Endothelial cell (in vitro differentiated cells): Measurements from ENCODE around the gene DIS3L2. TPM values are rescaled to one million over a fixed set of nuclear protein-coding genes. Genes with fewer than 3 reads are reported as not detected.

Experiments used
- DNase-seq: peaks from one replicate; pipeline ENCODE4 v3.0.0; 2021; ENCODE audit warnings: low spot score
- H3K27ac Mint-ChIP-seq: one replicate; pipeline ENCODE4 v1.8.0; 2021; ENCODE audit warnings: mixed read lengths, inconsistent platforms; ENCODE audit not compliant: unreplicated experiment
- H3K27me3 Mint-ChIP-seq: one replicate; pipeline ENCODE4 v1.8.0; 2021; ENCODE audit warnings: mild to moderate bottlenecking, moderate library complexity, mixed read lengths, inconsistent platforms; ENCODE audit not compliant: unreplicated experiment
- H3K36me3 Mint-ChIP-seq: one replicate; pipeline ENCODE4 v1.8.0; 2021; ENCODE audit warnings: mild to moderate bottlenecking, low read depth, mixed read lengths, inconsistent platforms; ENCODE audit not compliant: unreplicated experiment
- H3K4me1 Mint-ChIP-seq: one replicate; pipeline ENCODE4 v1.8.0; 2021; ENCODE audit warnings: mild to moderate bottlenecking, mixed read lengths, inconsistent platforms; ENCODE audit not compliant: unreplicated experiment
- H3K4me3 Mint-ChIP-seq: one replicate; pipeline ENCODE4 v1.8.0; 2021; ENCODE audit warnings: mild to moderate bottlenecking, mixed read lengths, inconsistent platforms; ENCODE audit not compliant: unreplicated experiment
- H3K9me3 Mint-ChIP-seq: one replicate; pipeline ENCODE4 v1.8.0; 2021; ENCODE audit warnings: mixed read lengths, inconsistent platforms; ENCODE audit not compliant: unreplicated experiment
- total RNA-seq: library from RNA; stranded (reverse); fragmentation: NEBNext Ultra II Directional; extraction: Animal tissue kit (Norgen Biotek cat#: 25700); gene quantifications from one replicate; pipeline ENCODE4 v1.2.1, GENCODE V29; 2021; ENCODE audit not compliant: unreplicated experiment
- TF ChIP-seq, protein P1 (sequence below): fragments of 200-600 bp; sonication (generic); IDR thresholded peaks from one replicate; pipeline ENCODE4 v1.5.0; 2021; ENCODE audit warnings: antibody characterized with exemption; ENCODE audit not compliant: unreplicated experiment

The DIS3L2 gene
- total RNA-seq, 1 donor from 2014 or later = 42.1 TPM

DNA sequence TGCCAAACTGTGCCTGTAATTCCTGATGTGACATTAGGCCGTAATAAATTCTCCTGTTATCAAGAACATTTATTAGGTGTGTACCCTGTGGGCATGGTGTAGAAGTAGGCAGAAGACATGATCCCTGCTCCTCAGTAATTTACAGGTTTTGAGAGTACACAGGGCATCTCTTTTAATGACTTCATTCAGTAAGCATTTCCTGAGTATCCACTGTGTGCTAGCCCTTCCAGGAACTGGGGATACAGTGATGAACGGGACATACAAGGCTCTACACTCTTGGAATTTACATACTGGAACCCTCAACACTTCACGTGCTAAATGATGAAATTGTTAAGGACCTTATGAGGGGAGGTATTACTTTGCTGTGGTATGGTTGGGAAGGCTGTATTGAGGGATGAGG, 30.2 kb downstream of the DIS3L2 start:
- Mint-ChIP-seq H3K27ac (no peak overlapping the region), H3K27me3 (no peaks in the 10 kb centered on the region), H3K4me1 (peaks cover 55% of the 10 kb centered on the region), H3K9me3 (no peaks in the 10 kb centered on the region), H3K4me3 (no peak overlapping the region), H3K36me3 (no peaks in the 10 kb centered on the region)
- TF ChIP-seq, protein P1, sequence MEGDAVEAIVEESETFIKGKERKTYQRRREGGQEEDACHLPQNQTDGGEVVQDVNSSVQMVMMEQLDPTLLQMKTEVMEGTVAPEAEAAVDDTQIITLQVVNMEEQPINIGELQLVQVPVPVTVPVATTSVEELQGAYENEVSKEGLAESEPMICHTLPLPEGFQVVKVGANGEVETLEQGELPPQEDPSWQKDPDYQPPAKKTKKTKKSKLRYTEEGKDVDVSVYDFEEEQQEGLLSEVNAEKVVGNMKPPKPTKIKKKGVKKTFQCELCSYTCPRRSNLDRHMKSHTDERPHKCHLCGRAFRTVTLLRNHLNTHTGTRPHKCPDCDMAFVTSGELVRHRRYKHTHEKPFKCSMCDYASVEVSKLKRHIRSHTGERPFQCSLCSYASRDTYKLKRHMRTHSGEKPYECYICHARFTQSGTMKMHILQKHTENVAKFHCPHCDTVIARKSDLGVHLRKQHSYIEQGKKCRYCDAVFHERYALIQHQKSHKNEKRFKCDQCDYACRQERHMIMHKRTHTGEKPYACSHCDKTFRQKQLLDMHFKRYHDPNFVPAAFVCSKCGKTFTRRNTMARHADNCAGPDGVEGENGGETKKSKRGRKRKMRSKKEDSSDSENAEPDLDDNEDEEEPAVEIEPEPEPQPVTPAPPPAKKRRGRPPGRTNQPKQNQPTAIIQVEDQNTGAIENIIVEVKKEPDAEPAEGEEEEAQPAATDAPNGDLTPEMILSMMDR = no peak
- no peak for DNase-seq

DNA sequence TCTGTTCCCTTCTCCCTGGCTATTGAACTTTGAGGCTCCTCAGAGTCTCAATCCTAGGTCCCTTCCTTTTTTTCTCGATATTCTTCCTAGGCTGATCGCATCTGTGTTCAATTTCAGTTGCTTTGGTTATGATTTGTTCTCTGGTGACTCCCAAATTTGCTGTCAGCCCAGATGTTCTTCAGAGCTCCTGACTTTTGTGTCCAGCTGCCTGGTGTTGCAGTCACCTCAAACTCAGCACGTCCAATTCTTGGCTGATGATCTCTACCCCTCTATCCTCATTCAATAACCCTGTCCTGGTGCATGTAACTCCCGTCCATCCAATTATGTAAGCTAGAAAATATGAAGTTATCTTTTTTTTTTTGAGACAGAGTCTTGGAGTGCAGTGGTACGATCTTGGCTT, 31.4 kb downstream of the DIS3L2 start:
- Mint-ChIP-seq H3K4me3 (no peak overlapping the region), H3K4me1 (peaks cover 44% of the 10 kb centered on the region), H3K27ac (no peak overlapping the region), H3K9me3 (no peaks in the 10 kb centered on the region), H3K27me3 (no peaks in the 10 kb centered on the region), H3K36me3 (no peaks in the 10 kb centered on the region)
- TF ChIP-seq, protein P1 = no peak
- DNase-seq = no peak

DNA sequence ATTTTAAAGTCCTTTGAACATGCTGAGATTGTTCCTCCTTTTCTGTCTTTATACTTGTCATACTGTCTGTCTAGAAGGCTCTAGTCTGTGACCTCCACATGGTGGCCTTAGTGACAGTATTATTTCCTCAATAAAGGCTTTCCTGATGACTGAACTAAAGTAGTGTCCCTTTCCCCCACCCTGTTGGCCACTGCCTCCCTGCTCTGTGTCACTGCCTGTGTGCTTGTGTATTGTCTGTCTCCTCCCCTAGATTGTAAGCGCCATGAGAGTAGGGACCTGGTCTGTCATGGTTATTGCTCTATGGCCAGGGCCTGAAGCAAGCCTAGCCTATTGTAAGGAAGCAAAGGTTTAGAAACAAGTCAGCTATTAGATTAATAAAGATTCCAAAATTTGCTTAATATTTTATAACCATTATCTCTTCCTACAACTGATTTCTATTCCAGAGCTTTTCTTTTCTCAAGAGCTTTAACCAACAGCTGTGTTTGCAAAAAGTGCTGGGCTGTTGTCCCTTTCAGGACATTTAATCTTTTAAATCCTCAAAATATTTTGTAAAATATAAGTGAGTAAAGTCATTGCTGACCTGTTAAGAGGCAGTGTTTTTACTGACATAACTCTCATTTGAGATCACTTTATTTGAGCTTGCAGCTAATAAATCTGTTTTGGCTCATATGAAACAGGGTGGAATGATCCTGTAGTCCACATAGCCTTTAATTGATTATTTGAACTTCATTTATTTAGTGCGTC, 35.5 kb downstream of the DIS3L2 start:
- Mint-ChIP-seq H3K9me3 (no peaks in the 10 kb centered on the region), H3K27ac (no peak overlapping the region), H3K4me3 (no peak overlapping the region), H3K4me1 (peaks cover 23% of the 10 kb centered on the region), H3K36me3 (no peaks in the 10 kb centered on the region), H3K27me3 (no peaks in the 10 kb centered on the region)
- TF ChIP-seq, protein P1 = no peak
- DNase-seq = no peak

- TF ChIP-seq, protein P1 = no peak
- H3K27me3 Mint-ChIP-seq = no peaks in the 10 kb centered on the region
- H3K27ac Mint-ChIP-seq = no peak overlapping the region
- no peak overlapping the region for H3K4me3 Mint-ChIP-seq
- peaks cover 24% of the 10 kb centered on the region for H3K4me1 Mint-ChIP-seq
- no peaks in the 10 kb centered on the region for H3K9me3 Mint-ChIP-seq
- DNase-seq = no peak
- H3K36me3 Mint-ChIP-seq = no peaks in the 10 kb centered on the region
Observed at GRCh38 chr2:231998046-231998445, 36.5 kb downstream of the DIS3L2 start.

DNA sequence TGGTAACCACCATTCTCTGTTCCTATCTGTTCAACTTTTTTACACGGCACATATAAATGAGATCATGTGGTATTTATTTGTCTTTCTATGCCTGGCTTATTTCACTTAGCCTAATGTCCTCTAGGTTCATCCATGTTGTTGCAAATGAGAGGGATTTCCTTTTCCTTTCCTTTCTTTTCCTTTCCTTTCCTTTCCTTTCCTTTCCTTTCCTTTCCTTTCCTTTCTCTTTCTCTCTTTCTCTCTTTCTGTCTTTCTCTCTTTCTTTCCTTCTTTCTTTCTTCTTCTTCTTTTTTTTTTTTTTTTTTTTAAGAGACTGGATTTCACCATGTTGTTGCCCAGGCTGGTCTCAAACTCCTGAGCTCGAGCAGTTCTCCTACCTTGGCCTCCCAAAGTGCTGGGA, 38.9 kb downstream of the DIS3L2 start:
- Mint-ChIP-seq H3K4me3 (no peak overlapping the region), H3K9me3 (no peaks in the 10 kb centered on the region), H3K27ac (peak overlapping the region; percentile 1), H3K4me1 (peaks cover 32% of the 10 kb centered on the region), H3K36me3 (no peaks in the 10 kb centered on the region), H3K27me3 (no peaks in the 10 kb centered on the region)
- TF ChIP-seq, protein P1 = no peak
- no peak for DNase-seq
